Hematopoietic multipotent progenitor cell (in vitro differentiated cells): ENCODE results near the gene CD200R1. TPM values are rescaled to one million over a fixed set of nuclear protein-coding genes. Genes with fewer than 3 reads are reported as not detected.

Experiments
- DNase-seq, 3 donors: peaks; one replicate each; pipeline ENCODE4 v3.0.0-alpha.2; 2011 to 2015; ENCODE audit warnings: low read depth in 2 of 3, low spot score in 2 of 3
- total RNA-seq: library from RNA; depleted of rRNA; stranded (reverse); fragments of >200 nt; gene quantifications from one replicate; pipeline ENCODE4 v1.2.3, GENCODE V29; 2012

CD200R1 gene, protein sequence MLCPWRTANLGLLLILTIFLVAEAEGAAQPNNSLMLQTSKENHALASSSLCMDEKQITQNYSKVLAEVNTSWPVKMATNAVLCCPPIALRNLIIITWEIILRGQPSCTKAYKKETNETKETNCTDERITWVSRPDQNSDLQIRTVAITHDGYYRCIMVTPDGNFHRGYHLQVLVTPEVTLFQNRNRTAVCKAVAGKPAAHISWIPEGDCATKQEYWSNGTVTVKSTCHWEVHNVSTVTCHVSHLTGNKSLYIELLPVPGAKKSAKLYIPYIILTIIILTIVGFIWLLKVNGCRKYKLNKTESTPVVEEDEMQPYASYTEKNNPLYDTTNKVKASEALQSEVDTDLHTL
- total RNA-seq: 0.54 TPM

DNA sequence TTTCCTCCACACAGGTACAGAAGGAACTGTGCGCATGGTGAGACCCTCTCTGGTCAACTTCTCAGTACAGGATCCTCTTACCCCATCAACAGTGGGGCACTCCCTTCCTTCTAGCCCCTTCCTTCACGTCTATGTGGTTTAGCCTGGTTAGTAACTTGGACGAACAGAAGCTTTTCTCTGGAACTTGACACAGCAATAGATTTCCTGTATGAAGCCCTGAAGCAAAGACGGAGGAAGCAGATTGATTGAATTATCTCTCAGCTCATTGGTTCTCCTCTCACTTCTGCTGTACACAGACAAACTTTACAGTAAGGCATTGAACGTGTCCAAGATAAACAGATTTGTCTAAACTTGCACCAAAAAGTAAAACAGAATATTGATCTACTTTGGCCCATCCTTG, at the start of gene CD200R1:
Gene CD200R1 (minus strand): TSS at position 210 of the 400 bp plus-strand sequence. CDS start 246 bp downstream, outside the sequence.
- peak in 2 of 3 donors; percentile 18 to 53 for DNase-seq

DNA sequence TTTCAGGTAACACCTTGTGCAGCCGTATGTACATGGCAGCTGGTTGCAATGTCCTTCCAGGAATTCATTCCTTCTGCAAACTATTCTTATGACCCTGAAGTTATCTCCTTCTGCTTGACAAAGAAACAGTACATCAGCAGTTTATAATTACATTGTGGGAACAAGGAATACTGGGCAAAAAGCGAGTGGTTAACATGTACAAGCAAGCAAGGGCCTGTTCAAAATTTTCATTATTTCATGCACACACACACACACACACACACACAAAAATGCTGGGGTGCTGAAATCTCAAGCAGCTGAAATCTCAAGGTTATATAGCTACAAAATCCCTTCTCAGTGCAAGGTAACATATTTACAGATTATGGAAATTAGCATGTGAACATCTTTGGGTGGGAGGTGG, 46.6 kb upstream of the CD200R1 start:
- DNase-seq: no peak

DNA sequence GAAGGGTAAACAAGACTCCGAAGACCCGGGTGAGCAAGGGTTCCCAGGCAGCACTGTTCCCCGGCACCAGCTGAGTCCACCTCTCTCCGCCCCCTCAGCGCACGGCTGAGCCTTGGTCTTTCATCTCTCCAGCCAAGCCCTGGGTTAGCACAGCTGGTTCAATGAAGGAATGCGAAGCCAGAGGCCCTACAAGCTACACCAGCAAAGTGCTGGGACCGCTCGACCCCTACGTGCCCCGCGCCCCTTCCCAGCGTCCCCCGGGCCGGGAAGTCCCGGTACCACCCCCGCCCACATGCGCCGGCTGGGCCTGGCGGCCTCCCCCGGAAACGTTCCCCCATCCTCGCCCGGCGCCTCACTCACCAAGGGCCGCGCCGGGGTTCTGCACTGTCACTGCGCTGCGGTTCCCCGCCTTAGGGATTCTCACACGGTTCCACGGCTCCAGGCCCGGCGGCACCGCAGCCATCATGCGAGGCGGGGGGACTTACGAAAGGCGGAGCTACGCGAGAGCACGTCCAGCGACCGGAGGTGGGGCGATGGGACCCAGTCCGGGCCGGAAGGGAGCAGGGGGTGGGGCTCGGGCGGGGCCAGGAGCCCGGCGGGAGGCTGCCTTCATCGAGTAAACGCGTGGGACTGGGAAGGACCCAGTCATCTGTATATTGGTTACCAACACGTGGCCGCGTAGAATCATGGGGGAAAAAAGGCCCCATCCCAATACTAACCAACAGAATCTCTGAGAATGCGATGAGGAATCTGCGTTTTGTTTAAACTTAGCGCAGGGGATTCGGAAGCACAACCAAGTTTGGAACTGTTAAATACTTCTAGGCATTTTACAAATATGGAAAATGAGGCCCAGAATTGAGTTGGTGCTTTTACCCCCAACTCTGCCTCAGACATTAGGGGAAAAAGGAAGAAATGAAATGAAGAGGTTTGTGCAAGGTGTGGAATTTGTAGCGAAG, 44.6 kb upstream of the CD200R1 start:
- peak; percentile 67 to 93 (median 89) for DNase-seq

DNA sequence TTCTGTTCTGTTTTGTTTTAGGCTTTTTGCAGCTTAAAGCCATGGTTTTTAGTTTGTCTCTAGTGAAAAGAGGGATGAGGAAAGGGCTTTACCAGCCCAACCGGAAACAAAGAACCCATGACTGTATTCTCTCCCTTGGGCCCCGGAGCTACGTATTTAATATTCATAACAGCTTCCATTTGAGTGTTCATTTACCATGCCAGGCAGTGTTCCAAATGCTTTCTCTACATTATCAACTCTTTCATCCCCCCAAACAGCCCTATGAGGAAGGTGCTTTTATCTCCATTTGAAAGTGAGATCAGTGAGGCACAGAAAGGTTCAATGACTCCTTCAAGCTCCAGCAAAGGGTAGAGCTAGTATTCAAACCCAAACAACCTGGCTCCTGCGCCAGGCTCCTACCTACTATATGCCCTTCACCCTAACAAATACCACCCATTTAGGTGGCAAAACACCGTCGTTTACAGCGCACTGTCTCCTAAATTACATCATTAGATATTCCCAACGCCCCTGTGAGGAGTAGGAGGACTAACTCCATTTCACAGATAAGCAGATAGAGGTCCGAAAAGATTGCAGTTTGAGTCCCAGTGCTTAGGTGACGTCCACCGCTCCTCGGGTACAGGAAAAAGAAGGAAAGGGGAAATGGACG, 43.8 kb upstream of the CD200R1 start:
- peak in 2 of 3 donors; percentile 10 to 11 for DNase-seq

DNA sequence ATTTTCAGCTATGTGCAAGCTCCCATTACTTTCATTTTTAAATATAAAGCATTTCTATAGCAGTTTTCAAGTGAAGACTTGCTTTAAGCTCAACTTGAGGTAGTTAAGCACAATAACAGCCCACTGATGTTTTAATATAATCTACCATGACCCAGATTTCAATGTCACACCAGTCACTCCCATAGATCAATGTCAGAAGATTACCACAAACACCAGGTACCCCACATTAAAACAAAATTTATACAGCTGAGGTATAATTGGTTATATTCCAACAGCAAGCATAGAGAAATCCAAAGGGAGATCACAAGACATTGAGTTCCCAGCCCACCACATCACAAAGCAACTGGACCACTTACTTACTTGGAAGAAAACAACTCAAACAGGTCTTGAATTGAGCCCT, 38.7 kb upstream of the CD200R1 start:
- DNase-seq: no peak

DNA sequence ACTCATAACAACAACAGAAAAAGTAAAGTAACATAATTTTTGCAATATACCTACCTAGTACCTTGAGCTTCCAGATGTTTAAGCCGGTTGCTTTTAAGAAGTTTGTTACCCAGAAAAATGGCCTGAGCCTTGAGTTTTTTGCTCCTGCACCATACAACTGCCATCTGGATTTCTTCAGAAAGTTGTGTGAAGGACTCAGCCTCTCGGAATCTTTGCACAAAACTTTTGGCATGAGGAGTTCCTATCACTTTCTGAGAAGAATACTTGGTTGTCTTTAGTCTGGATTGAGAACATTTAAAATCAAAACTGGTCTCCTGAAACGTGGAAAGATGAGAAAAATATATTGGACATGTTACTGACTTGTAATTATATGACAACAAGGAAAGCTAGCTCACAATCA, 33.2 kb upstream of the CD200R1 start:
- no peak for DNase-seq

DNA sequence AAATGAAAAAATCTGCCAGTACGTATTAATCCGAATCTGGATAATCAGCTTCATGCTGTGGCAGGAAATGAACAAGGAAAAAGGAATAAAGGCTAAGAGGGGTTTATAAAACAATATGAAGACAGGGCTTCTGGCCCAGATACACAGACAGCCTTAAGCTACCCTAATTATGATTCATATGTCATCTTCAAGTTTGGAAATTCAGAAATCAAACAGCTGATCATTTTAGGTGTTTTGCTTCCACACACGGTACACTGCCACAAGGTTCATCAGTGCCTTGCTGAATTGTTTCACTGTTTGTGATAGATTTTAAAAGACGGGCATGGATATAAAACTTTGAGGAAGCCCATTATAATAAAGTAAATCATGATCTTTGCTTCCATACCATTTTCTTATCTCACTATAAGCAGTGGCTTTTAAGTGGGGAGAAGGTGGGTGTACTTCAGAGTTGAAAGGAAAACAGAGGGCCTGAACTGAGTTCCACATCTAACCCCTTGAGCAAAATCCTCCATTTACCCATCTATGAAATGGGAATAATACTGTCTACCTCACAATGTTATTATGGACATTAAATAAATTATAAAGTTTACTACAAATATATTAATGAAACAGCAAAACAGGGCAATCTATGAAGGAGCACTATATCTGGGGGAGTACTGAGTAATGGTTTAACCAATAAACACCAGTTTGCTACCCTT, 31.6 kb upstream of the CD200R1 start:
- no peak for DNase-seq

DNA sequence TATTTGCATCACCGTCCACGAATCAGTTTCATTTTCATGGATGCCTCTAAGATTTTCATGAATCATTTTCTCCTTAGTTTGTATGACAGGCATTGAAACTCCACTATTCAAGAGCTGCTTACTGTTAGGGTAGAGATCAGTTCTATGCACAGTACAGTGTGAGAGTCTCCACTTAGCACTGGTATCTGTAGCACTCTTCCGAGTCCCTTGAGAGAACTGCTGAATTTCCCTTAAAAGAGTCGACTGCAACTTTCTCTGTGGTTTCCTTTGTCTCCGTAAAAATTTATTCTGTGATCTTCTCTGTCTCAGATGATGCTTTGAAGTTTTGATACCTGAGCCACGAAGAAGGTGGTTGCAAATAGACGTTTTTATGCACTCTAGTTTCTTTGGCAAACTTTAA, 30.7 kb upstream of the CD200R1 start:
- DNase-seq: peak in 1 of 3 donors; percentile 47

DNA sequence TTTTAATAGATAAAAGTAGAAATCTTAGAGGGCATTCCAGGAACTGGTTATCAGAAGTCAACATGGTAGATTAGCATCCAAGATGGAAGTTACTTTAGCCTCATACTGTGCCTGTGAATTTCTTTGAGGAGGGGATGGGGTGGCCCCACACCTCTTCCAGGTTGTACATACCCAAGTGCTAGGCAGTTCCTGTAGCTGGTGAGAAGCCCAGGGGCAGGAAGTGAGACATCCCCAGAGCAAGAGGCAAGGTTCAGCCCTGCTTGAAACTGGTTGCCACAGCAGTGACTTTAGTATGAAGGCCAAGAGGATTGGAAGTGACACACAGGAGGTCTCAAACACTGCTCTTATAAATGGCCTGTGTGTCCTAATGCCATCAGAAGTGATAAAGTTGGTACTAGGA, 27.8 kb upstream of the CD200R1 start:
- no peak for DNase-seq

DNA sequence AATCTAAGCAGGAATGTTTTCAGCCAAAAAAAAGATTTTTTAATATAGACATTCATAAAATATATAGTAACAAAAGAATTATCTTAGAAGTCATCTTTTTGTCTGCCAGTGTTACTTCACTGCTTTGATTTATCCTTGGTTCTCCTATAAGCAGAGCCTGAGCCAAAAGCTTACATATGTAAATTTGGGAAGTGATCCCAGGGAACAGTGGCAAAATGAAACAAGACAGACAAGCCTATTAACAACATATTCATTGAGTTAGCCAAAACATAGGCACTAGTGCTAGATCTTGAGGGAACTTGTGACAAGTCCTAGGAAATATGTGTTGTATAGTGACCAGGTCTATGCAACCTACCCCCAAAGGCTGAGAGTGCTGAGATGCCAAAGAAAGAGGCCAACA, 27.1 kb upstream of the CD200R1 start:
- no peak for DNase-seq

DNA sequence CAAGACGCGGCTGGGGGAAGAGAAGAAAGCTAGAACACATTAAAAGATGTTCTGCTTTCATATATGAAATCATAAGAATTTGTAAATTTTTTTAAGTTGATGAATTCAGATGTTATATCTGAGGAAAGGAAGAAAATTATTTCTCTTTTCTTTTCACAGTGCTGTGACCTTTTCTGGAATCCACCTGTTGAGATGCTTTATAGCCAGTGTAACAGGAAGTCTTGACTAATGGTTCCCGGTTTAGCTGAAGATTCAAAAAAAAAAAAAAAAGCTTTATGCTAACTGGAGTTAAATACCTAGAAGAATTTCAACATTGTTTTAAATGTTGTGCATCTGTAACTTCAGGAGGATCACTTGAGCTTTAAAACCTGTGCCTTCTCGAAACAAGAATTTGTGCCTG, 25.8 kb upstream of the CD200R1 start:
- no peak for DNase-seq

DNA sequence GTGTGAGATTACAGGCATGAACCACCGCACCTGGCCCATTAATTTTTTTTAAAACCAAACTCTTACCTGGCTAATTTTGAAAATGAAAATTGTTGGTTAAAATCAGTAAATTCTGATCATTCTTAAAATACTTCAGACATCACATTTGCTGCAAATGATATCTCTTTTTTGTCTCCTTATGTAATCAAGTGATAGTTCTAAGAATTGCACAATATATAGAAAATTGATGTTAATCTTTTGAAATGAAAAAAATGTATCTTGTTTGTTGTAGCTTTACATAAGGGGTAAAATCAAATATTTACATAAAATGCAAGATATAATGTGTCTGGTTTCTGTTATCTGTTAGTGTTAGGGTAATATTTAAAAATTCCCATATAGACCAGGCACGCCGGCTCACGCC, 20.9 kb upstream of the CD200R1 start:
- DNase-seq: no peak

DNA sequence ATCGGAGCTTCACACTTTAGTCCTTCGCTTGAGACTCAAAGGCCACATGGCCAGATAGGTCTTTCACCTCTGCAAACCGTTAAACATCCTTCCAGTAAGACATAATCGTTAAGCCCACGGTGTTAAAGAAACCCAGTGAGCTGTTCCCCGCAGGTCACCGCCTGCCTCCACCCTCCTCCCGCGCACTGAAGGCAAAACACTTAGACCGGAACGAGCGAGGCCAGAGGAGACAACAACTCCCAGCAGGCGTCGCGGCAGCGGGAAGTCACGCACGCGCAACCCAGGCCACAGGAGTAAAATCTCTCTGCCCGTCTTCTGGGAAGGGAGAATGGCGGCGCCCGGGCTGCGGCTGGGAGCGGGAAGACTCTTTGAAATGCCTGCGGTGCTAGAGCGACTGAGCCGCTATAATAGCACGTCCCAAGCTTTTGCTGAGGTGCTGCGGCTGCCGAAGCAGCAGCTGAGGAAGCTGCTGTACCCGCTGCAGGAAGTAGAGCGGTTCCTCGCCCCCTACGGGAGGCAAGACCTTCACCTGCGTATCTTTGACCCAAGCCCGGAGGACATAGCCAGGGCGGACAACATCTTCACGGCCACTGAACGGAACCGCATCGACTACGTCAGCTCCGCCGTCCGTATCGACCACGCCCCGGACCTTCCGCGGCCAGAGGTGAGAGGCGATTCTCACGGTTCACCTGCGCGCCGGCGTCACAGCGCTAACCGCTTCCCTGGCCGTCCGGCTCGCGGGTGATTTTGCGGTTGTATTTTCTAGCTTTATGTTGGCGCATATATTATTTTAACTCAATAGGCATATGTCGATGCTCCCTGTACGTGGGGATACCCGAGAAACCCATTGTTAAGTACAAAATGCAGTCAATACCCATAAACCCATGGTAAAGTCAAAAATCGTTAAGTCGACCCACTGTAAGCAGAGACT, 16.0 kb upstream of the CD200R1 start, which contains the start of gene GTPBP8:
Gene GTPBP8 (plus strand): TSS at position 313 of the 931 bp plus-strand sequence. CDS start 16 bp downstream, at position 329.
- peak; percentile 63 to 88 (median 86) for DNase-seq

DNA sequence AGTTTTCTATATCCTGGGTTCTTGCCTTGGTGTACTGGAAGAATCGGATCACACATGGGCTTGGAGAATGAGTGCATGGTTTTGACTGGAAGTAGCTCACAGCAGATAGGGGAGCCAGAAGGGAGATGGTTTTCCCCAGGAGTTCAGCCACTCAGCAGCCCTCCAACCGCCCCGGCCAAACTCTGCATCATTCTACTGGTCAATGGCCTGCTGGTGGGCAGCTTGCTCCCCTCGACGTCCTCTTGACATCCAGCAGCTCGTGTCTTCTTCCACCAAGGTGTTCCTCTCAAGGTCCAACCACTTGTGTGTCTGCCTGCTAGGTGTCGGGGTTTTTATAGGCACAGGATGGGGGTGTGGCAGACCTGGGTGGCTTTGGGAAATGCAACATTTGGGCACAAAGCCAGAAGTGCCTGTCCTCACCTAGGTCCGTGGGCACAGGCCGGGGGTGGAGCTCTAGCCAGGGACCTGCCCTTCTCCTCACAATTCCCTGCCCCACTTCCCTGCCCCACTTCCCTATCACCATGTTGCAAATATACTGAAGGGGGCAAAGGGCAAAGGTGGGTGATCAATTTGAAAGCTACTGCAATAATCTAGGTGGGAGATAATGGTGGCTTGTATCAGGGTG, 12.9 kb upstream of the CD200R1 start:
- DNase-seq: no peak

DNA sequence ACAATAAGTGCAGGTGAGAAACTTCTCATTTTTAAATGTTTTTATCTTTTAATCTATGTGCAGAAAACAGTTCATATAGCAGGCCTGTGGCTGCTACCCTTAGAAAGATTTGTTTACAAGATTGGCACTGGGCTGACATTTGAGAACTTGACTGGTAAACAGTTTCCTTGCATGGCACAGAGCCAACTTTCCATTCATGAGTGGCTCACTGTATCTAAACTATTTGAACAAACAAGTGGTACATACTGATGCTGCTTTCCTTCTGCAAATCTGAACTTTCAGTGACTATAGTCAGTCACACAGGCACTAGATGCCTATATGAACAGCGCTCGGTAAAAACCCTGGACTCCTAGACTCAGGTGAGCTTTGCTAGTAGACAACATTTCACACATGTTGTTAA, 9.6 kb upstream of the CD200R1 start:
- DNase-seq: no peak

DNA sequence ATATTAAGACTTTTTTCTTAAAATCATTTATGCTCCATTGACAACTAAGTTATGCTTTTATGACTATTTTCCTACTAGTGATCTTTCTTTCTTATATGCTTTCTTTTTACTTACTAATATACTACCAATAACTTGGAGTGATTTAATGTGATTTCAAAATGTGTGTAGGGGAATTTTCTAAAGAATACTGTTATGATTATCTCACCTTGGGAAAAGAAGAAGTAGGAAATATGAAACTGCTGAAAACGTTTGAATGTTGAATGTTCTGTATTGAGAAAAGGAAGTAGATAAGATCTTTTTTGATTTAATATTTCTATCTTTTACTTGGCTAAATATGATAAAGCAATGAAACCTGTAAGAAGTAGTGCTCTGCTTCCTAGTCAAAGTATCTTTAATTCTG, 7.8 kb upstream of the CD200R1 start:
- no peak for DNase-seq

DNA sequence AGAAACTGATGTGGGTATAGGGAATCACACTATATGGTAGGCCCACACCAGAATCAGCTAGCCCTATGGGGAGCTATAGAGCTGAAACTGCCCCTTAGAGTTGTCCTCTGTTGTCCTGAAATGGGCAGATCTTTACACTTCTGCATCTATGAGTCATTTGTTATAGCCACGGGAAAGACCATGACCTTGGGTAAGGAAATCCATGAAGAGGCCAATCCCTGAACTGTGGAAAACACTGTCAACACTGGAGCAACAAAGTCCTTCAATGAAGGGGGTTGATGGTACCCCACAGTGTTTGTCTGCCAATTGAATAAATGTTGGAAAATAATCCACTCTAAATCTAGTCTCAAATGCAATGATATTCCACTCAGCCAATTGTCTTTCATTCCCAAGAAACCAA, 5.2 kb upstream of the CD200R1 start:
- no peak for DNase-seq

DNA sequence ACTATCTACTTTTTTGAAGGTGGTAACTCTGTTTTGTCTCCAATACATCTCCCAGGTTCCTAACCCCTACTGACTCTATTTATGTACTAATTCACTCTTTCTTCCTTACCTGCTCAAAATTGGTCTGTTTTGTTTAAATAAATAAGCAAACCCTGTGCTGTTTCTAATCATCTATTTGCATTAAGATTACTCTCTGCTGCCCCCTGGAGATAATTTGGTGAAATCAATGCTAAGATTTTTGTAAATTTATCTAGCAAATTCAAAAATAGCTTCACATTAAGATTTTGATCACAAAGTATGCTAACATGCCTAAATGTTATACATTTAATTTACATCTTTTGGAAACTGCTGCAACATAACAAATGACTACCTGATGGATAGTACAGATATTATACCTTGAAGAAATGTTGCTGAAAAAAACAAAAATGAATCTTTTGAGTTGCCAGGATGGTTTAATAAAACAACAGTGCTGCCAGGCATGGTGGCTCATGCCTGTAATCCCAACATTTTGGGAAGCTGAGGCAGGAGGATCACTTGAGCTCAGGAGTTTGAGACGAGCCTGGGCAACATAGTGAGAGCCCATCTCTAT, 4.4 kb upstream of the CD200R1 start:
- DNase-seq: peak in 2 of 3 donors; percentile 31 to 73

DNA sequence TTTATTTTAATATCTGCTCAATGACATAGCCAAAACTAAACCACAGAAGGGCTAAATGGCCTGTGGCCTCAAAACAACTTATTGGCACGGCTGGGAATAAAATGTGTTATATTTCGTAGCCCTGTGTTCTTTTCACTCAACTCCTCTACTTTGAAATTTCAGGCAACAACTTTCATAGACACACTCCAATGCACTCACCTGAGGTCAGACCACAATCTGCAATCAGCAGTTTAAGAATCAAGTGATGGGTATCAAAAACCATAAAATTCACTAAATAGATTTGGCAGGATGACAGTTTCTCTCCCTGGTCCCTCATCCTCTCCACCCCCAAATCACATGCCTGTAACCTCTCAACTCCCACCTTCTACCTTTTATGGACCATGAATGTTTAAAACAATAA, 2.0 kb upstream of the CD200R1 start:
- no peak for DNase-seq
